Left ventricle myocardium inferior (tissue), 1 donor: ENCODE data around the gene RNF169. TPM values are rescaled to one million over a fixed set of nuclear protein-coding genes. Genes with fewer than 3 reads are reported as not detected.

Source experiments
- DNase-seq: peaks from one replicate; pipeline ENCODE4 v3.0.0-alpha.2; 2020
- H3K27ac ChIP-seq: fragments of 200-600 bp; replicated peaks from 2 replicates; pipeline ENCODE4 v1.8.0; 2021
- H3K27me3 ChIP-seq: fragments of 200-600 bp; 2 replicates; pipeline ENCODE4 v1.8.0; 2021; ENCODE audit warnings: low read depth
- H3K36me3 ChIP-seq: fragments of 200-600 bp; 2 replicates; pipeline ENCODE4 v1.8.0; 2021
- H3K4me1 ChIP-seq: fragments of 200-600 bp; 2 replicates; pipeline ENCODE4 v1.8.0; 2021
- H3K4me3 ChIP-seq: fragments of 200-600 bp; 2 replicates; pipeline ENCODE4 v1.8.0; 2021; ENCODE audit warnings: mild to moderate bottlenecking, moderate library complexity
- H3K9me3 ChIP-seq: fragments of 200-600 bp; replicated peaks from 2 replicates; pipeline ENCODE4 v1.8.0; 2021
- intact Hi-C: fragments of 100-400 bp; cut with micrococcal nuclease; formaldehyde crosslinking; loops from one replicate; pipeline ENCODE4 v1.11.0; 2022
- total RNA-seq: library from RNA; stranded (reverse); fragmentation: NEBNext Ultra II Directional; extraction: Animal tissue kit (Norgen Biotek cat#: 25700); gene quantifications from one replicate; pipeline ENCODE4 v1.2.1, GENCODE V29; 2021
- TF ChIP-seq, protein P1 (sequence below): fragments of 200-600 bp; IDR thresholded peaks from 2 replicates; pipeline ENCODE4 v1.8.0; 2021; ENCODE audit warnings: antibody characterized with exemption, mild to moderate bottlenecking, borderline replicate concordance
- donor health status: DM: no; HTN: yes; CAD: no; lungs with severe emphysema.

RNF169 gene
- total RNA-seq, 1 donor from 2014 or later: 9.6 TPM

DNA sequence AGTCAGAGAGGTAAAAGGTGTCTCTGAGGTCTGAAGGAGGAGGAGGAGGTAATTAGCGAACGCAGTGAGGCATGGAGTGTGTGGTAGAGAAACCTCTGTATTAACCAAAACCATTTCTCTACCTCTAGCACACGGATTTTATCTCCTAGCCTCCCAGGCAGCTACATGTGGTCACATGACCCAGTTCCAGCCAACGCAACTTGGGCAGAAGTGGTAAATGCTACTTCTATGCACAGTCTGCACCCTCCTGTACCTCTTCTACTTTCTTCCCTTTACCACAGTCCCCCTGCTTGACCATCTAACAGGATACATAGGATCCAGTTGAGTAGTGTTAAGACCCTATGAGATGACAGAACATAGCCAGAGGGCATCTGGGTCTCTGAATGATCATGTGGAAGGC is 104.6 kb downstream of the RNF169 start:
- Histone ChIP-seq H3K9me3 (no peaks in the 10 kb centered on the region), H3K4me1 (no peaks in the 10 kb centered on the region), H3K4me3 (no peak overlapping the region), H3K36me3 (peaks cover 57% of the 10 kb centered on the region), H3K27ac (no peak overlapping the region), H3K27me3 (no peaks in the 10 kb centered on the region)
- no peak for DNase-seq
- intact Hi-C loops: no loop called here
- TF ChIP-seq, protein P1, sequence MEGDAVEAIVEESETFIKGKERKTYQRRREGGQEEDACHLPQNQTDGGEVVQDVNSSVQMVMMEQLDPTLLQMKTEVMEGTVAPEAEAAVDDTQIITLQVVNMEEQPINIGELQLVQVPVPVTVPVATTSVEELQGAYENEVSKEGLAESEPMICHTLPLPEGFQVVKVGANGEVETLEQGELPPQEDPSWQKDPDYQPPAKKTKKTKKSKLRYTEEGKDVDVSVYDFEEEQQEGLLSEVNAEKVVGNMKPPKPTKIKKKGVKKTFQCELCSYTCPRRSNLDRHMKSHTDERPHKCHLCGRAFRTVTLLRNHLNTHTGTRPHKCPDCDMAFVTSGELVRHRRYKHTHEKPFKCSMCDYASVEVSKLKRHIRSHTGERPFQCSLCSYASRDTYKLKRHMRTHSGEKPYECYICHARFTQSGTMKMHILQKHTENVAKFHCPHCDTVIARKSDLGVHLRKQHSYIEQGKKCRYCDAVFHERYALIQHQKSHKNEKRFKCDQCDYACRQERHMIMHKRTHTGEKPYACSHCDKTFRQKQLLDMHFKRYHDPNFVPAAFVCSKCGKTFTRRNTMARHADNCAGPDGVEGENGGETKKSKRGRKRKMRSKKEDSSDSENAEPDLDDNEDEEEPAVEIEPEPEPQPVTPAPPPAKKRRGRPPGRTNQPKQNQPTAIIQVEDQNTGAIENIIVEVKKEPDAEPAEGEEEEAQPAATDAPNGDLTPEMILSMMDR: no peak

DNA sequence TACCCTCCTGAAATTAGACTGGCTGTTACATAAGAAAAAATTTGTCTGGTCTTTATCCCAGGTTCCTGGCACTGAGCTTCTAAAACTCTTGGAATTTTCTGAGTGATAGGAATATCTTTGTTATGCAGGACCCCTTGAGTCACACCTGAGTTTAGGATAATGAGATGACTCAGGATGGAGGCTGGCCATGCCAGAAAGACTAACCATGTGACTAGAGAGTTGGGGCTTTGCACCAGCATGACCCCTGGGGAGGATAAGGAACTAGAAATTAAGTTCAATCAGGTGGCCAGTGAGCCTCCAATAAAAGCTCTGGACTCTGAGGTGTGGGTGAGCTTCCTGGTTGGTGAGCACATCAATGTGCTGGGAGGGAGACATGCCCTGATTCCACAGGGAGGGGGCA is 112.1 kb downstream of the RNF169 start:
- Histone ChIP-seq H3K27ac (no peak overlapping the region), H3K4me1 (no peaks in the 10 kb centered on the region), H3K9me3 (peaks cover 38% of the 10 kb centered on the region), H3K27me3 (no peaks in the 10 kb centered on the region), H3K36me3 (peaks cover 94% of the 10 kb centered on the region), H3K4me3 (no peak overlapping the region)
- intact Hi-C loops: no loop called here
- TF ChIP-seq, protein P1: no peak
- no peak for DNase-seq

DNA sequence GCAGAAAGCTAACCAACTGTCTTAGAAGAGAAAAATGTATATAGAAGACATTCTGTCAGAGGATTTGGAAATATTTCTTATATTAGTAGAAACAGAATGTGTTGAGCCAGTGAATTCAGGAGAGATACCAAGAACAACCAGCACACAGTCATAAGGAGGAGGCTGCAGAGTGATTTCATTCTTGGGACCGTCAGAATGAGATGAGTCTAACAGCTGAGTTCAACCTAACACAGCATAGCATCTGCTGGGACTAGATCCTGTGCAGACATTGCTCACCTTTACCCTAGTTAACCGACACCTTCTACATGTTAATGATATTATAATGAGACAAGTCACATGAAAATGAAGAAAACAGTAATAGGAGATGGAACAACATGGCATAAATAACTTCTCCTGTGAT is 114.8 kb downstream of the RNF169 start:
- Histone ChIP-seq H3K27ac (no peak overlapping the region), H3K9me3 (peaks cover 65% of the 10 kb centered on the region), H3K27me3 (no peaks in the 10 kb centered on the region), H3K36me3 (peaks cover 96% of the 10 kb centered on the region), H3K4me1 (no peaks in the 10 kb centered on the region), H3K4me3 (no peak overlapping the region)
- intact Hi-C loops: no loop called here
- no peak for DNase-seq
- TF ChIP-seq, protein P1: no peak

DNA sequence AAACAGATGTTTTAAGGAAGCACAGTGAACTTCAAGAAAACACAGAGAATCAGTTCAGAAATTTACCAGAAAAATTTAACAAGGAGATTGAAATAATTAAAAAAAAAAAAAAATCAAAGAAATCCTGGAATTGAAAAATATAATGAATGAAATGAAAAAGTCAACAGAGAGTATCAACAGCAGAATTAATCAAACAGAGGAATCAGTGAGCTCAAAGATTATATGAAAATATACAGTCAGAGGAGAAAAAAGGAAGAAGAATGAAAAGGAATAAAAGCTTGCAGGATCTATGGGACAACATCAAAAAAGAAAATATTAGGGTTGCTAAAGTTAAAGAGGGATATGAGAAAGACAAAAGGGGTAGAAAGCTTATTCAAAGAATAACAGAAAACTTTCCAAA is 117.9 kb downstream of the RNF169 start:
- no peaks in the 10 kb centered on the region for H3K27me3 ChIP-seq
- peaks cover 99% of the 10 kb centered on the region for H3K36me3 ChIP-seq
- no peak overlapping the region for H3K27ac ChIP-seq
- peaks cover 83% of the 10 kb centered on the region for H3K9me3 ChIP-seq
- no peaks in the 10 kb centered on the region for H3K4me1 ChIP-seq
- intact Hi-C loops: no loop called here
- DNase-seq: no peak
- H3K4me3 ChIP-seq: no peak overlapping the region
- TF ChIP-seq, protein P1: no peak

DNA sequence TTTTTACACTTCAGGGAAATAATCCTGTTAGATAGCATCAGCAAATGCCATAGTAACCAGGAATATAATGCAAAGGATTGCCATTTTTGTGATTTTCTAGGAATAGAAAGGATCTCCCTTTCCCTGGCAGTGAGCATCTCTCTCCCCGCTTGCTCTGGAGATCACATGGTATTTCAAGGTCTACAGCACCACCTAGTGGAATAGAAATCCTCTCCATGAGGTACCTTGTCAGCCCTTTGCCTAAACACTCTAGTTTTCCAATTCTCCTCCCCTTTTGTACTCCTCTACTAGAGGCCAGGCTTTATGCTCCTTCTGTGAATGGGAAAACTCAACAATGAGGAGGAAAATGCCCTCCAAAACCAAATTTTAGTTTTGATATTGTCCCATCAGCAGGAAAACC is 121.8 kb downstream of the RNF169 start:
- H3K4me1 ChIP-seq: no peaks in the 10 kb centered on the region
- TF ChIP-seq, protein P1: peak; percentile 18
- intact Hi-C loops: no loop called here
- no peak for DNase-seq
- H3K27me3 ChIP-seq: no peaks in the 10 kb centered on the region
- H3K4me3 ChIP-seq: no peak overlapping the region
- peaks cover 100% of the 10 kb centered on the region for H3K36me3 ChIP-seq
- no peak overlapping the region for H3K27ac ChIP-seq
- H3K9me3 ChIP-seq: peaks cover 94% of the 10 kb centered on the region

DNA sequence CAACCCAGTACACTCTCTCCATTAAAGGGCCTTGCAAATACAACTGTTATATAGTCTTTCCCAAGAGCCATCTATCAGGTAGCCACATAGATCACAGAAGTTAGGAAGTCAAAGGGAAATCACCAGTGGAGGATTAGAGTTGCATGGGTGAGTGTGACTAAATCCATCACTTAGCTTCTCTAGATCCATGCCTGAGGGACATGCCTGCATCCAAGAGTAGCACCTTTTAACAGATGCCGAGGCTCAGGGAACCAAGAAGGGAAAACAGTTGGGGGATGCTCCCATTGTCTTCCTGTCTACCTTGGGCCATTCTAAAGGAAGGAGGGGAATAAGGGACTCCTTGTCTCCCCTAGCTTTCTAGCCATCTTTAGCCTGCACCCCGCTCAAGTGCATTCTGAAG is 122.4 kb downstream of the RNF169 start:
- intact Hi-C loops: no loop called here
- no peaks in the 10 kb centered on the region for H3K4me1 ChIP-seq
- peaks cover 94% of the 10 kb centered on the region for H3K9me3 ChIP-seq
- no peak for DNase-seq
- H3K27ac ChIP-seq: no peak overlapping the region
- TF ChIP-seq, protein P1: no peak
- peaks cover 100% of the 10 kb centered on the region for H3K36me3 ChIP-seq
- no peaks in the 10 kb centered on the region for H3K27me3 ChIP-seq
- no peak overlapping the region for H3K4me3 ChIP-seq
